ENCODE measurements around the gene CHCHD10.
A peak's percentile ranks its signal among the peaks of the same experiment; 100 is the strongest.

The CHCHD10 gene

DNA sequence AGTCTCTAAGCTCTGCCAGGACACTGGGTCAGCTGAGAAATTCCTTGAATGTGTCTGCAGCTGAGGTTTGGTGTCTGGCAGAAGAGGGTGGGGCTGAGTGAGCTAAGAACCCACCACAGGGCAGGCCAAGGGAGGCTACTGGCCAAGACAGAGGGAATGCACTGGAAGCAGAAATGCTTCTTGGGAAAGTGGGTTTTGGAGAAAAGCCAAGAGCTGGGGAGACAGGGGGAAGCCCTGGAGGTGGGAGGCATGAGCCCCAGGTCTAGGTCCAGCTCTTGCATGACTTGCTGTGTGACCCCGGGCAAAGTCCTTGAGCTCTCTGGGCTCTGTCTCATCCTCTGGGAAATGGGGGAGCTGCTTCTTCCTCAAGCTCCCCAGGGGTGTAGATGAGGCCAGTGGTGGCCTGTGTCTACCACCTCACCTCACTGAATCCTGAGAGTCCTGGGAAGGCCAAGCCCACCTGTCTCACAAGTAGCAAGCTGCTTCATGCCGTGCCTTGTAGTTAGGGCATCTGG lies 7.2 kb upstream of the CHCHD10 start:
- in situ Hi-C loops (cut with MboI; ENCODE audit: low pct_unique_long_range_greater_than_20kb, low sequenced_read_pairs): no loop called here
- DNase-seq: no peak

DNA sequence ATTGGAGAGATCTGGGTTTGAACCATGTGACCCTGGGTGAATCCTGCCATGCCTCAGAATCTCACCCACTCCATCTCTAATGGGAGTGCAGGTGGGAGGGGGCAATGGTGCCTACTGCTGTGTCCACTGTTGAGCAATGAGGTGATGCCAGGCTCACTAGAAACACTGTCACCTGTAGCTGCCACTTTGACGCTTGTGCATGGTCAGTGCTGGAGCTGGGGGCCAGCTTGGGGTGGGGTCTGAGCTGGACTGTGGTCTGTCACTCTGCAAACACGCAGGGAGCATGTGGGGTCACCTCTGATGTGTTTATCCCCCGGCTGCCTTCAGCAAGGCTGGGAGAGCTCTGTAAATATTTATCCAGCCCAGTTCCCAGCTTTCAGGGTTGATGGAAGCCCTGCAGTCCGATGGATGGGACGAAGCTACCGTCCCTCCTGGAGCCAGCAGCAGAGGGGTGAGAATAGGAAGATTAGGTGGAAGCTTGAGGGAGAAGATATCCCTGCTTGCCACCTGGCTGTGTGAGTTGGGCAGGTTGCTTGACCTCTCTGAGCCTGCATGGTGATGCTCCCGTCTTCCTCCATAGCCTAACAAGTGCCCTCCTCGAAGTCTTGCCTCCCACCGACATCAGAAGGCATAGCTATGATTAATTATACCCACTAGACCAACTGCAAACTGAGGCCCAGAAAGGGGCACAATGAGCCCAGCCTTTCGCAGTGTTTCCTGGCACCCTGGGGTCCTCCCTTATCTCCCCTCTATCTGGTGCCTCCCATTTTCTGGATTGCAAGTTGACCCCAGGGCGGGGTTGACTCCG lies 6.5 kb upstream of the CHCHD10 start:
- no peak for DNase-seq
- in situ Hi-C loops (cut with MboI; ENCODE audit: low pct_unique_long_range_greater_than_20kb, low sequenced_read_pairs): no loop called here

DNA sequence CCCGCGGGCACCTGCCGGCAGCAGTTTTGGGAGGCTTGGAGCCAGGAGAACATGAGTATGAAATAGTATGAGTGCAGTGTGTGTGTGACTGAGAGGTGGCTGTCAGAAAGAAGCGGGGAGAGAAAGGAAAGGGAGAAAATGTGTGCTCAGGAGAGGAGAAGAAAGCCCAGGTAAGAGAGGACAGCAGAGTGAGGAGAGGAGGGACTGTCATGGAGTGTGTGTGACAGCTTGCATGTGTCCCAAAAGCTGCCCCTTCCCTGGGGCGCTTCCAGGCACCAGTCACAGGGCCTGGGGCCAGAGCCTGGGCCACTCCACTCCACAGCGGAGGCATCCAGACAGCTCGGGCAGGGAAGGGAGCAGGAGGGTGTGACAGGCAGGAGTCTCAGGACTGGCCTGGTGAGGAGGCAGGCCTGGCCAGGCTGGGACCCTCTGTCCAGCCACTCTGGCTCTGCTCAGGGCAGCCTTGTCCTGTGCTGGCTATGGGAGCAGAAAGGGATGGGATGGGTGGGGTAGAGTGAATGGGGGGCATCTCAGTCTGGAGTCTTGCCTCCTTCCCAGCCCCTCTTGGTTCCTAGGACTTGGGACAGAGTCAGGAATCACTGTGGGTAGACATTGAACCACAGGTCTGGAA lies 5.8 kb upstream of the CHCHD10 start:
- no peak for DNase-seq
- in situ Hi-C loops (cut with MboI; ENCODE audit: low pct_unique_long_range_greater_than_20kb, low sequenced_read_pairs): no loop called here

DNA sequence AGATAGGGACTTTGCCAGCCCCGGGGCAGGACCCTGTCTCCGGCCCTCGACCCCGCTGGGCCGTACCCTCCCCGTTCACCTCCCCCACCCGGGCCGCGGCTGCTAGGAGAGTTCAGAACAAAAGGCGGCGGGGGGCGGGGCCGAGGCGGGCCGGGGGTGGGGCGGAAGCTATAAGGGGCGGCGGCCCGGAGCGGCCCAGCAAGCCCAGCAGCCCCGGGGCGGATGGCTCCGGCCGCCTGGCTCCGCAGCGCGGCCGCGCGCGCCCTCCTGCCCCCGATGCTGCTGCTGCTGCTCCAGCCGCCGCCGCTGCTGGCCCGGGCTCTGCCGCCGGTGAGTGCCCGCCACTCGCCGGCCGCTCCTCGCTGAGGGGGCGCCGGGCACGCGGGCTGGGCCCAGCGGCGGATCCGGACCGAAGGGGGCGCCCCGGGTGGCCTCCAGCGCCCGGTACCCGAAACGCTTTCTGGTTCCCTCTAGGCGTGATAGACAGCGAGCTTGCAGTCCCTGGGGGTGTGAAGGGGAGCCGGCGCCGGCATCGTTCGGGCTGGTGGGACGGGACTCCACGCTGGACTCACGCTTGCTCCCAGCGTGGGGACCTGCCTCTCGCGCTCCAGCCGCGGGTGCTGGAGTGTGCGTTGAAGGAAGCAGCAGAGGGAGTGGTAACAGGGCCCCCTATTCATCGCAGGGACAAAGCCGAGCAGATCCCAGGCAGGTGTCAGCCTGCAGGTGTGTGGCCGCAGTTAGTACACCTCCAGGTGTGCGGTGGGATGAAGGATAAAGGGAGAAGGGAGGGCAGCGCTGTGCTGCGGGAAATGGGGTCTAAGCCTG lies 5.1 kb upstream of the CHCHD10 start, which contains the start of gene MMP11:
TSS of gene MMP11 (plus strand) at position 201 of the 825 bp plus-strand sequence. CDS start at position 223, 22 bp downstream.
- in situ Hi-C loops (cut with MboI; ENCODE audit: low pct_unique_long_range_greater_than_20kb, low sequenced_read_pairs): no loop called here
- no peak for DNase-seq

DNA sequence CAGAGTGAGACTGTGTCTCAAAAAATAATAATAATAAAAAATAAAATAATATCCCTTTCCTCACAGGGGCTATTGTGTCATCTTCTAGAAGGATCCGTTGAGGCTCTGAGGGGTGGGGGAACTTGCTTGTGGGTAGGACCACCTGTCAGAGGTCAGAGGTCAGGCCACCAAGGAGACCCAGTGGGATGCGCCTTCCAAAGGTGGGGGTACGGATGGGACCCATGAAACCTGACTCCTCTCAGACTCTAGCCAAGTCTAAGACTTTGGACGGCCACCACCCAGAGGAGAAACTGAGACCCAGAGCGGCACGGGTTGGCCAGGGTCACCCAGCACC lies 4.5 kb upstream of the CHCHD10 start:
- no peak for DNase-seq
- in situ Hi-C loops (cut with MboI; ENCODE audit: low pct_unique_long_range_greater_than_20kb, low sequenced_read_pairs): no loop called here

DNA sequence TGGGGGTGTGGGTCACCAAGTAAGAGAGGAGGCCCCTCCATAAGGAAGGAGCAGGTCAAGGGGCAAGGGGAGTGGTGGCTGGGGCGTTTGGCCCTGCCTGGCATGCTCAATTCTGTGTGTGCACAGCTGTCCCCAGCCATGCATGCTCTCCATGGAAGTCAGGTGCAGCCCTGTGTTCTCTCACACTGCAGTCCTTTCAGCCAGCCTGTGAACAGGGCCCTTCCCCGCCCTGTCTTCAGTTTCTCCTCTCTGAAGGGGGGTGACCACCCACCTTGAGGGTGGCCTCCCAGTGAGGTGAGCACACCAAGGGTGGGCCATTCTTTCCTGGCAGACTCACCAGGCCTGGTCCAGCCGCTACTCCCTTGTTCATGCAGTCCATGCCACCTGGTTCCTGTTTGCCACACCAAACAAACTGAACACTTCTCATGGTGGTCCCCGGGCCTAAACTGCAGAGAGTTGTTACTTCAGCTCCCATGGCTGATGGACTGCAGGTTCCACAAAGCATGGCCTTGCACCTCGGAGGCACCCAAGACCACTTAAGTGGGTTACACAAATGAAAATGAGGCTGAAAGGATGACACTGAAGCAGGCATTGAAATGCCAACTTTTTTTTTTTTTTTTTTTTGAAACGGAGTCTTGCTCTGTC lies 1.7 kb upstream of the CHCHD10 start:
- in situ Hi-C loops (cut with MboI; ENCODE audit: low pct_unique_long_range_greater_than_20kb, low sequenced_read_pairs): no loop called here
- DNase-seq: no peak

DNA sequence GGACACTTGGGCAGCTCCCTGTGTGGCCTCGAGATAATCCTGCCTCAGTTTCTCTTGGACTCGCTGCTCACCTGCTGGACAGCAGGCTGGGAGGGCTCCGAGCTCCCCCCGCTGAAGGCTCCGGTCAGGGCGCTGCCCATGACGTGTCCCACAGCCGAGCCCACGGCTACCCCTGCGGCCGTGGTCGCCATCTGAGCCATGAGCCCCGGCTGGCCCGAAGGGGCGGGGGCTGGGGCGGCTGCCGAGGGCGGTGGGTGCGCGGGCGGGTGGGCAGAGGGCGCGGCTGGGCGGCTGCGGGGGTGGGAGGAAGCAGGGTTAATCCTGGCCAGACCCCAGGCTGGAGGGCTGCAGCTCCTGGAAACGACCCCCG lies 484 bp downstream of the CHCHD10 start:
- DNase-seq: no peak
- in situ Hi-C loops (cut with MboI; ENCODE audit: low pct_unique_long_range_greater_than_20kb, low sequenced_read_pairs): no loop called here

DNA sequence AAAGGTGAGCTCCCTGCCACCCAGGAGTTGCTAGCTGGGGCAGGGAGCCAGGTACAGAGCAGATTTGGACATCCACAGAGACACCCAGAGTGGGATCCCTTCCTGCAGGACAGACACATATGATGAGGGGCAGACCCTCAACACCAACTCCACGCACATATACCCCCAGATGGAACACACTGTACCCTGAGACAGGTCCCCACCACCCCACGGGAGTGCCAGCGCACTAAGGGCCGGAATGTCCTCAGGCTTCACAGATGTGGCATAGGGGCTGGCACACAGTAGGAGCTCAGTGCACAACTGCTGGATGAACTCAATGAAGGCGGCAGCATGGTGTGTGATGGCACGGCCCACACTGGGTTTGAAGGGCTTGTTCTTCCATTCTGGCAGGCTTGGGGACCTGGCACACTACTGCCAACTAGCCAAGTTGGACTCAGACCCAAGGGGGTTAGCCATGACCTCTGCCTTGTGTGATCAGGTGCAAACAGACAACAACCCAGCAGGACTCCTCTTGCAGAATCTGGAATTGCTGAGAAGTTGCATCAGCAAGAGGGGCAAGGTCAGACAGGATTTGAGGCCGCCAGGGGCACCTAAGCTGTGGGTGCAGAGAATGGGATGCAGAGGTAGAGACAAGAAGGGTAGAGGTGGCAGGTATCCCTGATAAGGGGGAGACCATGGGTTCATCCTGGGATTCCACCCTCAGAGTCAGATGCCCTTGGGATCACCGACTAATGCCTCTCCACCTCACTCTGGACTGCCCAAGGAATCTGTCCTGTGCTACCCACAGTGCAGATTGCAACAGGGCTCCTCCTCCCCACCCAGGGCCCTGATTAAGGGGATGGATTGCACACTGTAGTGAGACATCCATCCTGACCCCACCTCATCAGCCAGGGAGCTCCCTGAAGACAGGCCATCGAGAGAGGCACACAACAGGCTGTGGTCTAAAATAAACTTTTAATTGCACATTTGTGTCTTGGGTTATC lies 2.6 kb downstream of the CHCHD10 start:
- no peak for DNase-seq
- in situ Hi-C loops (cut with MboI; ENCODE audit: low pct_unique_long_range_greater_than_20kb, low sequenced_read_pairs): no loop called here

DNA sequence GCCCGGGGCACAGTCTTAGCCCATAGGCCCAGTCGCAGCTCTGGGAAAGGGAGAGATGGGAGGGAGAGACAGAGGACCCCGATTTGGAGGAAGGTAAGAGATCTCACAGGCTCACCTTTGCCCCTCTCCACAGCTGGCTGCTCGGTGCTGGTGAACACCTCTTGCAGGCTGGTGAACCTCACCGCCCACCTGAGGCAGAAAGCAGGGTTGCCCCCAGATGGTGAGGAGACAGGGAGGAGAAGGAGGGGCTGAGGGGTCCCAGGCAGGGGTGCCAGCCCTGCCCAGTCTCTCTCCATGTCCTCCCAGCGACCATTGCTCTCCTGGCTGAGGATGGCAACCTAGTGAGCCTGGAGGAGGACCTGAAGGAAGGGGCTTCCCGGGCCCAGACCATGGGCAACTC lies 3.8 kb downstream of the CHCHD10 start:
- DNase-seq: no peak
- in situ Hi-C loops (cut with MboI; ENCODE audit: low pct_unique_long_range_greater_than_20kb, low sequenced_read_pairs): no loop called here

DNA sequence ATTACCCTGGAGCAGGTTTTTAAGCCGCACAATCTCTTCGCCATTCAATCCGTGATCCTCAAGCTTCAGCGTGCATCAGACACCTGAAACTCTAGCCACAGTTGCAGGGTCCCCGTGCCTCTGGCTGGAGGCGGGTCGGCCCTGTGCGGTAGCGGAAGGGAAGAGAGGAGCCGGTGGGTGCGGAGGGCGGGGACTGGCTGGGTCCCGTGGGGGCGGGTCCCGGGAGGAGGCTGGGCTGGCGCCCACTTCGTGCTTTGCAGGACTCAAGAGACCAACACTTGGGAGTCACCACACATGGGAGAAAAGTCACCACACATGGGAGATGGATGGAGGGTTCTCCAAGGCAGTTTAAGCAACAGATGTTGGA lies 4.2 kb downstream of the CHCHD10 start:
- in situ Hi-C loops (cut with MboI; ENCODE audit: low pct_unique_long_range_greater_than_20kb, low sequenced_read_pairs): no loop called here
- DNase-seq: no peak

DNA sequence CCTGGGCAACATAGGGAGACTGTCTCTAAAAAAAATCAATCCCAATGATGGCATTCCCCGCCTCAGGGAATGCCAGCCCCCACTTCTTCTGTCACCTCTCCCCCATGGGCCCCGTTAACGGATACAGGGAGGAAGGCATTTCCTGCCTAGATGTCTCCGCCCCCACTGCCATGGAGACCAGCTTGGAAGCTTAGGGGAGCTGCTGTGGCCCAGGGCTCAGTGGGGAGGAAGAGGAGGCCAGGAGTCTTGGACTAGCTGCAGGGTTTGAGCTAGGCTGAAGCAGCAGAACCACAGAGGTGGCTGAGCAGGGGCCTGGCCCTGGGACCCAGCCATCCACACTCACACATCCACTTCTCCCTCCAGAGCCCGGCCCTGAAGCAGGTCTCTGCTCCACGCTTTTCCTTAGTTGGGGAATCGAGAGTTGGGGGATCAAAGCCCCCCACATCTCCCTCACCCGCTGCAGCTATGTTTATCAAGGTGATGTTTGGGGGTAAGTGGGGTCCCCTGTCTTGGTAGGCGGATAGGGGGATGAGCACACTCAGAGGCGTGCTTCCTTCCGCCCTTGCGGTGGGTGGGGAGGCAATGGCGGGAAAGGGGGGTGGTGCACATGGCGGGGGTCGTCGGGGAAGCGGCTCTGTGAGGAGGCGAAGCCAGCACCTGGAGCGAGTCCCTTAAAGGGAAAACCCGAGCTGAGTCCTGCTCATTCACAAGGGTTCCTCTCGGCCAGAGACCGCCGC lies 4.8 kb downstream of the CHCHD10 start, which contains the start of gene C22orf15:
TSS of gene C22orf15 (plus strand) at position 149 of the 737 bp plus-strand sequence. CDS start at position 466, 317 bp downstream.
- peak; percentile 28 for DNase-seq
- in situ Hi-C loops (cut with MboI; ENCODE audit: low pct_unique_long_range_greater_than_20kb, low sequenced_read_pairs): no loop called here

DNA sequence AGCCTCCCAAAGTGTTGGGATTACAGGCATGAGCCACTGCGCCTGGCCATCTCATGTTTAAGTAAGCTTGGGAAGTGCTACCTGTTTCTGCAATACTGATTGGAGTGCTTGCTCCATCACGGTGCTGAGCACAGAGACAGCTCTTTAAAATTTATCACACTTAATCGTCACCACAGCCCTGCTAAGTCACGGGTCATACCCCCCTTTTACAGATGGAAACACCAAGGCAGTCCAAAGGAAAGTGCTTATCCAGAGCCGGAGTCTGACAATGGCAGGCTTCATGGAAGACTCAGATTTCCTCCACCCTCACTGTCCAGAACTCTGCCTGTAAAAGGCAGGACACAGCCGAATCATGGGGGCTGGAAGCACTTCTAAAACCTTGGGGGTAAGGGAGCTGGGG lies 7.7 kb downstream of the CHCHD10 start:
- no peak for DNase-seq
- in situ Hi-C loops (cut with MboI; ENCODE audit: low pct_unique_long_range_greater_than_20kb, low sequenced_read_pairs): no loop called here

DNA sequence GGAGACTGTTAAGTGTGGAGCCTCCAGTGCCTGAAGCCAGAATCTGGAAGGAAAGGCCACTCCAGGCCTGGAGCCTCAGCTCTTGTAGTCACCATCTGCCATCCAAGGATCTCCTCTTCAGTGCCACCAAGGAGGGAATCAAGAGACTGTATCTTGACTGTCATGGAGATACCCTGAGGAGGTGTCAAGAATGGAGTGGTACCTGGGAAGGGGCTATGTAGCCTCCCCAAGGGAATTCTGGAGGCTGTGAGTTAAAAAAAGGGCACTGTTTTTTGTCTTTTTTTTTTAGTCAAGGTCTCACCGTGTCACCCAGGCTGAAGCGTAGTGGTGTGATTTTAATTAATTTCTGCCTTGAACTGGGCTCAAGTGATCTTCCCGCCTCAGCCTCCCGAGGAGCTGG lies 8.2 kb downstream of the CHCHD10 start:
- DNase-seq: no peak
- in situ Hi-C loops (cut with MboI; ENCODE audit: low pct_unique_long_range_greater_than_20kb, low sequenced_read_pairs): no loop called here

DNA sequence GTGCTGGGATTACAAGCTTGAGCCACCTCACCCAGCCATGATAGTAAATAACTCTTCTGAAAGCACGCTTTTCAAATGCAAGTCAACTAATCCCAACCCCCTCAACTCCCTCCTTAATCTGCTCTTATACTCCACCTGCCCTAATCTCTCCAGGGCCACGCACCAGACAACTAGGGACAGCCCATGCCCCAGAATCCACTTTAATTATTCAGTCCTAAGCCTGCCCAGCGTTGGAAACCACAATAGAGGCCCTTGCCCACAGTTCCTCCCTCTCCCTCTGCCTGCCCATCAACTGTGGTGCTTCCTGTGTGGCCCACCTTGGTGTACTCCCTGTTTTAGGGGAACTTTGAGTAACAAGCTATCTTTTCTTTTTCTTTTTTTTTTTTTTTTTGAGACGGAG lies 10.9 kb downstream of the CHCHD10 start:
- DNase-seq: peak; percentile 64
- in situ Hi-C loops (cut with MboI; ENCODE audit: low pct_unique_long_range_greater_than_20kb, low sequenced_read_pairs): no loop called here

DNA sequence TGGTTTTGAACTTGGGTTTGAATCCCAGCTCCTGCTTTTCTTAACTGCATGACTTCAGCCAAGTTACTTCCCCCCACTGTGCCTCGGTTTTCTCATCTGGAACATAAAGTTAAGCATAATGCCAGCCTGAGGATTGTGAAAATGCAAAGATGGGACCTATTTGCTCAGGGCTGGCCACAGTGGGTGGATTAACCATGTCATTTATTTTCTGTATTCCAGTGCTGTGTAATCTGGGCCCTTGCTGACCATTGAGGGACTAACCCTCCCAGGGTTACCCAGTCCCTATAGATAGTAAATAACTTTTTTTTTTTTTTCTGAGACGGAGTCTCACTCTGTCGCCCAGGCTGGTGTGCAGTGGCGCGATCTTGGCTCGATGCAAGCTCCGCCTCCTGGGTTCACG lies 12.1 kb downstream of the CHCHD10 start:
- DNase-seq: no peak
- in situ Hi-C loops (cut with MboI; ENCODE audit: low pct_unique_long_range_greater_than_20kb, low sequenced_read_pairs): no loop called here

DNA sequence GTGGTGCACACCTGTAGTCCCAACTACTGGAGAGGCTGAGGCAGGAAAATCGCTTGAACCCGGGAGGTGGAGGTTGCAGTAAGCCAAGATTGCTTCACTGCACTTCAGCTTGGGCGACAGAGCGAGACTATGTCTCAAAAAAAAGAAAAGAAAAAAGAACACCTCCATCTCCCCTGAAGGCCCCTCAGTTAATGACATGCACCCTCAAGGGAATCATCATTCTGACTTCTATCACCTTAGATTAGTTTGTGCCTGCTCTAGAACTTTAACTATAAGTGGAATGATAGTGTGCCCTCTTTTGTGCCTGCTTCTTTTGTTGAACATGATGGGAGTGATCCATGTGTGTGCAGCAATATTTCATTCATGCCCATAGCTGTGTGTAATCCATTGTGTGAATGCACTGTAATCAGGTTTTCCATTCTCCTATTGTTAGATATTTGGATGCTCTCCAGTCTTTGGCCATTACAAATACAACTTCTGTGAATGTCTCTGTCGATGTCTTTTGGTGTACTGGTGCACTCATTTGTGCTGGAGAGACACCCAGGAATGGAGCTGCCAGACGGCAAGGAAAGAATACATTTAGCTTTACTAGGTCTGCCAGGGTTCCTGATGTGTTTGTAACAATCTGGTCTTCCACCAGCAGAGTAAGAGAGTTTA lies 12.7 kb downstream of the CHCHD10 start:
- no peak for DNase-seq
- in situ Hi-C loops (cut with MboI; ENCODE audit: low pct_unique_long_range_greater_than_20kb, low sequenced_read_pairs): no loop called here

DNA sequence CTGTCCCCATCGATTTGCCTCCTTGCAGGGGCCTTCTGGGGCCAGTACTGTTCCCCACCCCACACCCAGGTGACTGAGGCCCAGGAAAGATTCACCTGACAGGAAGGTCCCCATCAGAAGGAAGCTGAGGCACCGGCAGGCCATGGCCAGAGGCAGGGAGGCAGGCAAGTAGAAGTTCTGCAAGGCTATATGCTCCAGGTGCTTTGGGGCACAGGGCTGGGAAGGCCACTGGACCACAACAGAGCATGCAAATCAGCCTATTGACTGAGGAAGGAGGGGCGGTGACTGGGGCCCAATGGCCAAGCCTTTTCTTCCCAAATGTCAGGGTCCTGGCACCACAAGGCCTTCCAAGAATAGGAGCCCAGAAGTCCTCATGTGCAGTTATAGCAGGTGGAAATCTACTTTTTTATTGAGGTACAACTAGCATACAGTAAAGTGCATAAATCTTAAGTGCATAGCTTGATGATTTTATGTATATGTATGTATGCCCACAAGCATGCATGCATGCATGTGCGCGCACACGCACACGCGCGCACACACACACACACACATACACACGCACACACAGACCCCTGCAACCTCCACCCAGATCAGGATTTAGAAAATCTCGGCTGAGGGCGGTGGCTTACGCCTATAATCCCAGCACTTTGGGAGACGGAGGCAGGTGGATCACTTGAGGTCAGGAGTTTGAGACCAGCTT lies 13.4 kb downstream of the CHCHD10 start, which contains the start of gene VPREB3:
TSS of gene VPREB3 (minus strand) at position 206 of the 700 bp plus-strand sequence. CDS start at position 144, 62 bp downstream.
- no peak for DNase-seq
- in situ Hi-C loops (cut with MboI; ENCODE audit: low pct_unique_long_range_greater_than_20kb, low sequenced_read_pairs): no loop called here

Measured in KBM-7 (cell line).